Measurements from ENCODE around the gene NPY2R. TPM values are rescaled to one million over a fixed set of nuclear protein-coding genes. Genes with fewer than 3 reads are reported as not detected.

NPY2R gene
- total RNA-seq, 1 donor from 2014 or later = not detected

DNA sequence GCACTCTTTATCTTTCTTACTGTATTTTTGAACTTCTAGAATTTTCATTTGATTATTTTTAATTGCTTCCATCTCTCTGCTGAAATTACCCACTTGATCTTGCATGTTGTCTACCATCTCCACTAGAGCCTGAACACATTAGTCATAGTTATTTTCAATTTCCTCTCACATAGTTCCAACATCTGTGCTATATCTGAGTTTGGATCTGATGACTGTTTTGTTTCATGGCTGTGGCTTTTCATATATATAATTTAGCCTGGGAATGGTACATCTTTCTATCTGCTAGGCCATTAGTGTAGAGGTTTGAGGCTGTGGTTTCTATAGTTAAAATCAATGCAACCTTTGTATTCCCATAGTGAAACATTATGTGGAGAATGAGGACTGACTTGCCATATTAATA is 33.2 kb downstream of the NPY2R start:
- no peak overlapping the region for H3K4me3 Mint-ChIP-seq (ENCODE audit: unreplicated experiment)
- H3K27me3 Mint-ChIP-seq (ENCODE audit: unreplicated experiment) = no peaks in the 10 kb centered on the region
- no peaks in the 10 kb centered on the region for H3K9me3 Mint-ChIP-seq (ENCODE audit: unreplicated experiment)
- H3K27ac Mint-ChIP-seq (ENCODE audit: unreplicated experiment) = no peak overlapping the region
- no peaks in the 10 kb centered on the region for H3K4me1 Mint-ChIP-seq (ENCODE audit: low read depth, unreplicated experiment)
- TF ChIP-seq, protein P1, sequence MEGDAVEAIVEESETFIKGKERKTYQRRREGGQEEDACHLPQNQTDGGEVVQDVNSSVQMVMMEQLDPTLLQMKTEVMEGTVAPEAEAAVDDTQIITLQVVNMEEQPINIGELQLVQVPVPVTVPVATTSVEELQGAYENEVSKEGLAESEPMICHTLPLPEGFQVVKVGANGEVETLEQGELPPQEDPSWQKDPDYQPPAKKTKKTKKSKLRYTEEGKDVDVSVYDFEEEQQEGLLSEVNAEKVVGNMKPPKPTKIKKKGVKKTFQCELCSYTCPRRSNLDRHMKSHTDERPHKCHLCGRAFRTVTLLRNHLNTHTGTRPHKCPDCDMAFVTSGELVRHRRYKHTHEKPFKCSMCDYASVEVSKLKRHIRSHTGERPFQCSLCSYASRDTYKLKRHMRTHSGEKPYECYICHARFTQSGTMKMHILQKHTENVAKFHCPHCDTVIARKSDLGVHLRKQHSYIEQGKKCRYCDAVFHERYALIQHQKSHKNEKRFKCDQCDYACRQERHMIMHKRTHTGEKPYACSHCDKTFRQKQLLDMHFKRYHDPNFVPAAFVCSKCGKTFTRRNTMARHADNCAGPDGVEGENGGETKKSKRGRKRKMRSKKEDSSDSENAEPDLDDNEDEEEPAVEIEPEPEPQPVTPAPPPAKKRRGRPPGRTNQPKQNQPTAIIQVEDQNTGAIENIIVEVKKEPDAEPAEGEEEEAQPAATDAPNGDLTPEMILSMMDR (IDR thresholded peaks at IDR 0.05; ENCODE audit: partially characterized antibody, unreplicated experiment) = no peak
- DNase-seq = no peak
- no peaks in the 10 kb centered on the region for H3K36me3 Mint-ChIP-seq (ENCODE audit: unreplicated experiment)

DNA sequence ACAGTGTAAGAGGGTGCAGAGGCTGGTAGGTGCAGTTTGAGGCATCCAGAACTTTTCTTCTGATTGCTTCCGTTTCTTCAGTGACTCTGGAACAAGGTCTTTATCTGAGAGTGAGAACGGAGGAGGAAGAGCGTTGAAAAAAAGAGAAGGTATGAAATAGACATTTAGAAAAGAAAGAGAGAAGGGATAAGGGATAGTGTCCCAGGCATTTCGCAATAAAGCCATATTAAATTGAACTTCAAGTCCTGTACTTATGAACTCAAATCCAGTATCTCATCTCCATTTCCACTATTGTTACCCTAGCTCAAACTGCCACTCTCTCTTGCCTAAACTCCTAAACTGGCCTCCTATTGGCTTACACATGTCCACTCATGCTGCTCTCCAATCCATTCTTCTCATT is 36.7 kb downstream of the NPY2R start:
- H3K36me3 Mint-ChIP-seq (ENCODE audit: unreplicated experiment) = no peaks in the 10 kb centered on the region
- no peaks in the 10 kb centered on the region for H3K4me1 Mint-ChIP-seq (ENCODE audit: low read depth, unreplicated experiment)
- DNase-seq = no peak
- TF ChIP-seq, protein P1 (IDR thresholded peaks at IDR 0.05; ENCODE audit: partially characterized antibody, unreplicated experiment) = no peak
- H3K9me3 Mint-ChIP-seq (ENCODE audit: unreplicated experiment) = no peaks in the 10 kb centered on the region
- no peak overlapping the region for H3K4me3 Mint-ChIP-seq (ENCODE audit: unreplicated experiment)
- H3K27ac Mint-ChIP-seq (ENCODE audit: unreplicated experiment) = no peak overlapping the region
- H3K27me3 Mint-ChIP-seq (ENCODE audit: unreplicated experiment) = no peaks in the 10 kb centered on the region

DNA sequence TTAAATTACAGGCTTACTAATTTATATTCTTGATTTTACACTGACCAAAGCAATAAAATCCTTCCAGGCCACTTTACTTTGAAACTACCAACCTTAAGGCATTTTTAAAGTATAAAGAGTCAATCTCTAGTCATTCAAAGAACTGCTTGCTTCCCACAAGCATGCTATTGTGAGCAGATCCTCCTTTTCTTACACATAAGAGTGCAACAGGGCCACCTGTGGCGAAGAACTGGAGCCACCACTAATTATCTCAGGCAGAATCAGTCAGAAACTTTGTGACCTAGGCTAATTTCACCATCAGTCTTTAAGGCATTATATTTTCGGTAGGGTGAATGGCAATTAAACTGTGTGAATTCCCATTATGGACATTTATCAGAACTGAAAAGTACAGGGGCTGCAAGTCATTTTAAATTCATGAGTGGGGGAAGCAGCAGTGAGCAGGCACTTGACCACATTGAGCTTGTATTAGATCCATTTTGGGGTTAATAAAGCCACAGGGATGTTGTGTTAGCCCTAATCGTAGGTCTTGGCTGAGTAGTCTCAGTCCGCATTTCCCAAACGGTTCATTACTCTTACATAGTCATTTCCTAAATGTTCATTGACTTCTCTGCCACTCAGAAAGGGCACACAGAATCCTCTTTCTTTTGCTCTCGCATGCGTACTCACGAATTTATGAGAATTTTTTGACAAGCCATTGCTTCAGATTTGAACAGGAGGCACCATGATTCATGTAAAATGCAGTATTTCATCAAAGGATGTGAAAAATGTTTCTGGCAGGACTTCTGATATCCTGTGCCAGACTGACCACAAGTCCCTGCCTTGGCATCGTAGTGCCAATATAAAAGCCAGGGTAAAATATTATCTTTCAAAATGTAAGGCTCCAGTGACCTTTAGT is 39.8 kb downstream of the NPY2R start:
- Mint-ChIP-seq H3K36me3 (ENCODE audit: unreplicated experiment) (no peaks in the 10 kb centered on the region), H3K4me3 (ENCODE audit: unreplicated experiment) (no peak overlapping the region), H3K9me3 (ENCODE audit: unreplicated experiment) (no peaks in the 10 kb centered on the region), H3K4me1 (ENCODE audit: low read depth, unreplicated experiment) (no peaks in the 10 kb centered on the region), H3K27ac (ENCODE audit: unreplicated experiment) (no peak overlapping the region), H3K27me3 (ENCODE audit: unreplicated experiment) (no peaks in the 10 kb centered on the region)
- TF ChIP-seq, protein P1 (IDR thresholded peaks at IDR 0.05; ENCODE audit: partially characterized antibody, unreplicated experiment) = no peak
- no peak for DNase-seq

DNA sequence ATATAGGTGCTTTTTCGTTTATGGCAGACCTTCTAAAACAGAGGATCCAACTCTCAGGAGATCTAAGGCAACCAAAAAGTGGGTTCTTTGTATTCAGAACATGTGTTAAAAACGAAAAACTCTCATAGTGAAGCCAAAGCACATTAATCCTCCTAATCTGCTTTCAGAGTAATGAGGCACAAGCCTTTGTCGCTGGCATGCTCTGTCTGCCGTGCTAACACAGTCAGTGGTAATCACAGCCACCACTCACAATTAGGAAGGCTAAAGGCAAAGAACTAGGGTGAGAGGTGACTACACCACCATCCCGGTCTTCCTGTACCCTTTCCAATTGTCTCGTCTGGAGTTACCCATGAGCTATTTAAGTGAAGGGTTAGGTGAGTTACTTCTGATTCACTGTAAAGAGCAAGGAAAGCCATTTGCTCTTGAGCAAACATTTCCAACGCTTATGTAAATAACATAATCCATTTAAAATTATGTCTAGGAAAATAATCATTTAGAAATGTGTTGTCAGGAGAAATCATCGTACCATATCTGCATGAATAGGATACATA is 40.7 kb downstream of the NPY2R start:
- TF ChIP-seq, protein P1 (IDR thresholded peaks at IDR 0.05; ENCODE audit: partially characterized antibody, unreplicated experiment) = no peak
- no peaks in the 10 kb centered on the region for H3K4me1 Mint-ChIP-seq (ENCODE audit: low read depth, unreplicated experiment)
- H3K36me3 Mint-ChIP-seq (ENCODE audit: unreplicated experiment) = no peaks in the 10 kb centered on the region
- no peak for DNase-seq
- no peak overlapping the region for H3K27ac Mint-ChIP-seq (ENCODE audit: unreplicated experiment)
- H3K9me3 Mint-ChIP-seq (ENCODE audit: unreplicated experiment) = no peaks in the 10 kb centered on the region
- no peaks in the 10 kb centered on the region for H3K27me3 Mint-ChIP-seq (ENCODE audit: unreplicated experiment)
- no peak overlapping the region for H3K4me3 Mint-ChIP-seq (ENCODE audit: unreplicated experiment)

DNA sequence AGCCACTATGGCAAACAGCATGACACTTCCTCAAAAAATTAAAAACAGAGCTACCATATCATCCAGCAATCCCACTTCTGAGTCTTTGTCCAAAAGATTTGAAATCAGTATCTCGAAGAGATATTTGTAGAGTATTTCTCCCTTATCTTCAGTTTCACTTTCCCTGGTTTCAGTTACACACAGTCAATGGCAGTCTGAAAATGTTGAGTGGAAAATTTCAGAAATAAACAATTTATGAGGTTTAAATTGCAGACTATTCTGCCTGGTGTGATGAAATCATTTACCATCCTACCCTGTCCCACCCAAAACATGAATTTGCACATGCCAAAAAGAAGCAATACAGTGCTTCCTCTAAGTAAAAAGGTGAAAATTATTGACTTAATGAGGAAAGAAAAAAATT is 43.9 kb downstream of the NPY2R start:
- no peak overlapping the region for H3K4me3 Mint-ChIP-seq (ENCODE audit: unreplicated experiment)
- no peaks in the 10 kb centered on the region for H3K36me3 Mint-ChIP-seq (ENCODE audit: unreplicated experiment)
- no peak for DNase-seq
- no peaks in the 10 kb centered on the region for H3K4me1 Mint-ChIP-seq (ENCODE audit: low read depth, unreplicated experiment)
- H3K27ac Mint-ChIP-seq (ENCODE audit: unreplicated experiment) = no peak overlapping the region
- no peaks in the 10 kb centered on the region for H3K27me3 Mint-ChIP-seq (ENCODE audit: unreplicated experiment)
- no peaks in the 10 kb centered on the region for H3K9me3 Mint-ChIP-seq (ENCODE audit: unreplicated experiment)
- TF ChIP-seq, protein P1 (IDR thresholded peaks at IDR 0.05; ENCODE audit: partially characterized antibody, unreplicated experiment) = no peak

Data from glutamatergic neuron (in vitro differentiated cells).